ENCODE measurements around the gene IGFL4. TPM values are rescaled to one million over a fixed set of nuclear protein-coding genes. Genes with fewer than 3 reads are reported as not detected.

IGFL4 gene
- total and polyA plus RNA-seq, 2 of the 13 experiments (the other 11 are each of a cell fraction or from before 2014, with no cell fraction given) = 1.2 to 1.4 TPM

DNA sequence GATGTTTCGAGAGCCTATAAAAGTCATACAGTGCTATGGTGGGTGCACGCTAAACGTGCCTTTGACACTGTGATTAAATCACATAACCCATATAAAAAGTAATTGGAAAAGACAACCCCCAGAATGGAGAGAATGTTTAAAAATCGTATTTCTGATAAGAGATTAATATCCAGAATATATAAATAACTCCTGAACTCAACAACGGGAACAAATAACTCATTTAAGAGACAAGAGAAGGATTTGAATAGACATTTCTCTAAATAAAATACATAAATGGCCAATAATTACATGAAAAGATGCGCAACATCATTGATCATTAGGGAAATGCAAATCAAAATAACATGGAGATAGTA lies 37.0 kb upstream of the IGFL4 start:
- H4K20me1 ChIP-seq (ENCODE audit: insufficient read depth, low read length) = no peaks in the 10 kb centered on the region
- no peaks in the 10 kb centered on the region for H3K9me3 ChIP-seq (ENCODE audit: low read length)
- ATAC-seq (no peak), FAIRE-seq (no peak), DNase-seq (ENCODE audit: low spot score) (no peak)
- TF ChIP-seq NRL (CRISPR knock-in tag; IDR thresholded peaks at IDR 0.05; ENCODE audit: borderline replicate concordance) = no peak
- no peak for TF ChIP-seq RNF2 (conservative IDR thresholded peaks at IDR 0.05; ENCODE audit: low read depth)
- TF ChIP-seq THAP7 (CRISPR knock-in tag; IDR thresholded peaks at IDR 0.05) = no peak
- no peak for TF ChIP-seq HHEX (CRISPR knock-in tag; IDR thresholded peaks at IDR 0.05)
- TF ChIP-seq, protein P1, sequence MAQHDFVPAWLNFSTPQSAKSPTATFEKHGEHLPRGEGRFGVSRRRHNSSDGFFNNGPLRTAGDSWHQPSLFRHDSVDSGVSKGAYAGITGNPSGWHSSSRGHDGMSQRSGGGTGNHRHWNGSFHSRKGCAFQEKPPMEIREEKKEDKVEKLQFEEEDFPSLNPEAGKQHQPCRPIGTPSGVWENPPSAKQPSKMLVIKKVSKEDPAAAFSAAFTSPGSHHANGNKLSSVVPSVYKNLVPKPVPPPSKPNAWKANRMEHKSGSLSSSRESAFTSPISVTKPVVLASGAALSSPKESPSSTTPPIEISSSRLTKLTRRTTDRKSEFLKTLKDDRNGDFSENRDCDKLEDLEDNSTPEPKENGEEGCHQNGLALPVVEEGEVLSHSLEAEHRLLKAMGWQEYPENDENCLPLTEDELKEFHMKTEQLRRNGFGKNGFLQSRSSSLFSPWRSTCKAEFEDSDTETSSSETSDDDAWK (CRISPR knock-in tag; IDR thresholded peaks at IDR 0.05) = no peak
- no peak for TF ChIP-seq AGO2 (optimal IDR thresholded peaks at IDR 0.05; ENCODE audit: low read depth, low read length)
- no peak for TF ChIP-seq SIN3A (IDR thresholded peaks at IDR 0.05; ENCODE audit: borderline replicate concordance, low read depth, low read length)
- no peak for TF ChIP-seq ZMYM4 (CRISPR knock-in tag; IDR thresholded peaks at IDR 0.05)
- TF ChIP-seq MAF1 (CRISPR knock-in tag; IDR thresholded peaks at IDR 0.05; ENCODE audit: borderline replicate concordance) = no peak
- TF ChIP-seq PTBP1 (IDR thresholded peaks at IDR 0.05; ENCODE audit: low read depth, low read length, poor library complexity, severe bottlenecking) = no peak
- no peak for TF ChIP-seq ZNF275 (CRISPR knock-in tag; IDR thresholded peaks at IDR 0.05; ENCODE audit: borderline replicate concordance)
- no peak for TF ChIP-seq GTF3A (CRISPR knock-in tag; conservative IDR thresholded peaks at IDR 0.05)
- TF ChIP-seq ZNF678 (CRISPR knock-in tag; IDR thresholded peaks at IDR 0.05) = no peak
- no peak for TF ChIP-seq ZNF550 (CRISPR knock-in tag; IDR thresholded peaks at IDR 0.05; ENCODE audit: borderline replicate concordance)
- TF ChIP-seq WIZ (CRISPR knock-in tag; IDR thresholded peaks at IDR 0.05) = no peak
- CTCF ChIA-PET (ENCODE audit: low intra/inter-chr PET ratio, low total read pairs) = interaction anchor here (1.2 to 4.6 kb wide), 9 partner anchors 9 to 261 kb away, joined by 3 to 166 read pairs (median 7); no protein-coding TSS in a partner anchor
- POLR2A ChIA-PET = no interaction called here
- H3K9ac ChIP-seq (ENCODE audit: insufficient read depth, low read depth, low read length) = no peak overlapping the region
- H3K27ac ChIP-seq (ENCODE audit: extremely low read length, insufficient read depth, low read length) = no peak overlapping the region
- no peaks in the 10 kb centered on the region; a peak in 1 of 5 replicates for H3K27me3 ChIP-seq (ENCODE audit: control insufficient read depth in 1 of 2, insufficient read depth in 2 of 2, low read length in 2 of 2)
- H3K79me2 ChIP-seq (ENCODE audit: insufficient read depth, low read length) = no peaks in the 10 kb centered on the region
- in situ Hi-C loops (cut with HindIII; ENCODE audit: extremely low pct_ligation_motif_present, low pct_unique_long_range_greater_than_20kb) (loop anchor here (5.0 to 10.0 kb wide), 2 partner anchors 50 to 173 kb away; partner anchors contain the start of gene MYPOP), intact Hi-C loops (cut with micrococcal nuclease; ENCODE audit: unreplicated experiment) (loop anchor here (1.0 to 5.0 kb wide), 4 partner anchors 41 to 260 kb away; partner anchors contain the start of gene RSPH6A)
- H3K36me3 ChIP-seq (replicated peaks in 1 of 2; ENCODE audit: control insufficient read depth in 1 of 2, insufficient read depth in 2 of 2, low read length in 2 of 2) = no peaks in the 10 kb centered on the region
- H3K4me3 ChIP-seq (replicated peaks in 1 of 3; ENCODE audit: insufficient read depth in 1 of 3, low read depth in 2 of 3, low read length in 3 of 3) = peak overlapping the region in 1 of 3 experiments; percentile 80; a peak in 1 of 6 replicates
- 10% methylated on average over 6 of the region's 6 CpGs for WGBS (ENCODE audit: low lambda C conversion rate)
- H3K4me1 ChIP-seq (ENCODE audit: insufficient read depth, low read length) = peaks cover 27% of the 10 kb centered on the region
- no peak overlapping the region for H3K4me2 ChIP-seq (ENCODE audit: low read depth, low read length)
- no TSS peak for BruUV-seq (replicated peaks)
- no peak overlapping the region for H2AFZ ChIP-seq (ENCODE audit: low read length)
